ENCODE data around the gene PDE4D.
"Not testable (repeated sequence)": the region's sequence is repeated elsewhere in the genome, so short reads cannot be mapped to it uniquely, and the experiment has no call there.

PDE4D gene

DNA sequence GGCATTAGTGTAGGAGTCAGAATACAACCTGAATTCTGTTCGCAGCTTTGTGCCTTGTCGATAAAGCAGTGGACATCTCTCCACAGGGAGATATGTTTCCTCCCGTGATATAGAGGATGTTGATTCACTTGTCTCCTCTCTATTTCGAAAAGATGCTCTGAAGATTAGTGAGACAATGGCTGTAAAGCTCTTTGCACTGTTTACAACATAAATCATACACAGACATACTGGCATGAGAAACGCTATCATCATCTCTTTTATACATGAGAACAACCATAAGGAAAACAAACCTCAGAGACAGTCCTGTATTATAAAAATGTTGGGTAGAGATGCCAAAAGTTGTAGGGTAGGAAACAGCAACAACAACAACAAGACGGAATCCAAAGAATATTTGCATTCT, 803.2 kb downstream of the PDE4D start:
- no peak for DNase-seq

DNA sequence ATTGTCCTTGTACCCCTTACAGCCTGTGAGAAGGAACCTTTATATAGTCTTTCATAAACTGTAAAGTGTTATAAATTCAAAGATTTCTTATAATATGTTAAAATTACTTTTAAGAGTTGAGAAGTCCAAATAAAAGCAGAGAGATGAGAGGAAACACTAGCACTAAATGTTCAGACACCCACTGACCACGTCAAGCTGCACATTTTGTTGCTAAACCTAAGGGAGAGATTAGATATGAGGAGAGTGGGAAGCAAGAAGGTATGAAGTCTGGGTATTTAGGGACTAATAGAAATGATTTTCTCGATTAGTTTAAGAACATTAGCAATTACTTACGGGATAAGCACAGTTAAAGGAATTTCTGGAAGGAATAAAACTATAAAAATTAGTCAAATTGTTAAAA, 803.8 kb downstream of the PDE4D start:
- no peak for DNase-seq

- DNase-seq = no peak
Measured at GRCh38 chr5:59088546-59088945, 805.0 kb downstream of the PDE4D start.

DNA sequence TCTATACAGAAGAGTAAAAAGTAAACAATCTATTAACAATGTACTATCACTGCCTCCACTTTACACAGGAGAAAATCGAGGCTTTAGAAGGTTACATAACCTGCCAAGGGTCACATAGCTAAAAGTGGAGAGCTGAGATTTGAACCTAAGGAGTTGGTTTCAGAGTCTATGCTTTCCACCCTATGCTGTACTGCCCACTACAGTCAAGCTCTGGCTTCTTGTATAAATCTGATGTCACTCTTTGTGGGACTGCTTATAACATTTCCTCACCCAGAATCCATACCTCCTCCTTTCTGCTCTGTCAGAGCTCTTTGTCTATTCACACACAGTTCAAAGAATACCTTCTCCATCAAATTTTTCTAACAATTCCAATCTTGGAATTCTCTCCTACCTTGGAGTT, 807.5 kb downstream of the PDE4D start:
- no peak for DNase-seq

DNA sequence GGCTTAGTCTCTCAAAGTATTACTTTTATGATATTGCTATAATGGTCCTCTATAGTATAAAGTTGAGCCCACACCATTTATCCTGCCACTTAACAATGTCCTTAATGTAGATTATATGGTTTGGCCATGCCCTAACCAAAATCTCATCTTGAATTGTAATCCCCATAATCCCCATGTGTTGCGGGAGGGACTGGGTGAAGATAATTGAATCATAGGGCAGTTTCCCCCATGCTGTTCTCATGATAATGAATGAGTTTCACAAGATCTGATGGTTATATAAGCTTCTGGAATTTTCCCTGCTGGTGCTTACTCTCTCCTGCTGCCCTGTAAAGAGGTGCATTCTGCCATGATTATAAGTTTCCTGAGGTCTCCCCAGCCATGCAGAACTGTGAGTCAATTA, 811.8 kb downstream of the PDE4D start:
- no peak for DNase-seq

GRCh38 chr5:59079622-59080620, 813.6 kb downstream of the PDE4D start:
- no peak for DNase-seq

- DNase-seq = no peak
Measured at GRCh38 chr5:59071755-59072549, 821.6 kb downstream of the PDE4D start.

- DNase-seq = no peak
Measured at GRCh38 chr5:59069438-59070079, 824.0 kb downstream of the PDE4D start.

DNA sequence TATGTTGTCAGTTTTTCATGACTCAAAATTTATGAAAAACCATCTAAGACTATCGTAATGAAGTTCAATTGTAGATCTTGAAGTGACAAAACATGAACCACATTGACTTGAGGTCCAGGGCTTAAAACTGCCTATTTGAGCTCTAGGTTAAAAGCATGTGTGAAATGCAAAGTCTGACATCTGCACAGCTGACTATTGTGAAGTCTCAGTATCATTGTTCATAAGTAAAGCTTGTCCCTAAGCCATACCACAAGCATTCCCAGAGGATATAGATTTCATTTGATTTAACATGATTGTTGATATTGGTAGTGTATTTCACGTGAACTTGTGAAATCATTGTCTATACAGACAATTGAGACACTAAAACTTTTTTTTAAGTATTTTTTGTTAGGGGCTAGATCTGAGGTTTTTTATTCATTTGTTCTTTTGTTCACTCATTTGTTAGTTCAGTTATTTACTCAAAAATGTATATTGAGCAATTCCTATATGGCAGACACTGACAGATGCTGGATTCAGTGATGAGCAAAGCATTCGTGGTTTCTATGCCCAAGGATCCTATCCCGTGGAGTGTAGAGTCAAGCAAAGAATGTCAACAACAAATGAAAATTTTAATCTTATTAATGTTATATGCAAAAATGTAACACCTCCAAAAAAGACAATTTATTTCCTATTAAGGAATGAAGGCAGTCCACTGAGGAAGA, 825.4 kb downstream of the PDE4D start:
- no peak for DNase-seq

- DNase-seq = no peak
Measured at GRCh38 chr5:59066367-59067163, 827.0 kb downstream of the PDE4D start.

DNA sequence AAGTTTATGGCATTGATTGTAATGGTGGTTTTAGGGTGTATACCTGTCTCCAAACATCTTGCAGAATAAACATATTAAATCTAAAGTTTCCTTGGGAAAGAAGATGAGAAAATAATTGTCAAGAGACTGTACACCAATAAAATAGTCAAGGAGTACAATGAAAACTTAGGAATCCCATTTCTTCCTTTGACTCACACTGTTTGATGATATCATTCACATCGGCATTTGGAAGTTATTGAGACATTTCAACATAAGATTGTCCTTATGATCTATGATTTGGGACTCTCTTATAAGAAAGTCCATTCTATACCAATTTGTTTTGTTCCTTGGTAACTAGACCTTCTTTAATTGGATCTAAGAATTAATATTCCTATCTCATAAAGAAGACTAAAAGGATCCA, 828.0 kb downstream of the PDE4D start:
- DNase-seq = no peak

GRCh38 chr5:59064293-59064692, 829.2 kb downstream of the PDE4D start:
- no peak for DNase-seq

DNA sequence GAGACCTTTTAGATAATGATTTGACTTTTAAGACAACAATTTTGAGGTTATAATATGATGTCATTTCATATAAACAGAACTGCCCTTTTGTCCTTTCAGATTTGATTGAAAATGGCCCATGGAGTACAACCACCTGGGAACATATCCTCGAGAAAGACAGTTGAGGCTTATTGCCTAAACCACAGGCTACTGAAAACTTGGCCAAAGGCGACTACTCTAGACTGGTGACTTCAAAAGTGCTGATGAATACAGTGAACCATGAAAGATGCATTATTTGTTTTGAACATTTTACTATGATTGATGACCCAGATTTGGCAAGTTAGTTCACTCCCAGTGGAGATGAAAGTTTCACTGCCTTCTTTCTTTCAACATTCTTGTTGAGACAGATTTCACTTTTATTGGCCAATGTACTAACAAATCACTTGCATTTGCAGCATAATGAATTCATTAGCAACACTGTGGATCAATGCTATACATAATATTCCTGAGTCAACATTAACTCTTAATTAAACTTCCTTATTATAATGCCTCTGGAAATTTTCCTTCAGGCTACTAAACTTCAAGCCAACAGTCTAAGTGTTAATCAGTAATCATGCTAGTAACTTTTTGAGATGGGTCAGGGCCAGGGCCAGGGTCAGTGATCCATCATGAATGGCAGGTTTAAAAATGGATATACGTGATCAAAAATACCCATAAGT, 830.4 kb downstream of the PDE4D start:
- DNase-seq = no peak

- DNase-seq = no peak
Measured at GRCh38 chr5:59061377-59061776, 832.1 kb downstream of the PDE4D start.

DNA sequence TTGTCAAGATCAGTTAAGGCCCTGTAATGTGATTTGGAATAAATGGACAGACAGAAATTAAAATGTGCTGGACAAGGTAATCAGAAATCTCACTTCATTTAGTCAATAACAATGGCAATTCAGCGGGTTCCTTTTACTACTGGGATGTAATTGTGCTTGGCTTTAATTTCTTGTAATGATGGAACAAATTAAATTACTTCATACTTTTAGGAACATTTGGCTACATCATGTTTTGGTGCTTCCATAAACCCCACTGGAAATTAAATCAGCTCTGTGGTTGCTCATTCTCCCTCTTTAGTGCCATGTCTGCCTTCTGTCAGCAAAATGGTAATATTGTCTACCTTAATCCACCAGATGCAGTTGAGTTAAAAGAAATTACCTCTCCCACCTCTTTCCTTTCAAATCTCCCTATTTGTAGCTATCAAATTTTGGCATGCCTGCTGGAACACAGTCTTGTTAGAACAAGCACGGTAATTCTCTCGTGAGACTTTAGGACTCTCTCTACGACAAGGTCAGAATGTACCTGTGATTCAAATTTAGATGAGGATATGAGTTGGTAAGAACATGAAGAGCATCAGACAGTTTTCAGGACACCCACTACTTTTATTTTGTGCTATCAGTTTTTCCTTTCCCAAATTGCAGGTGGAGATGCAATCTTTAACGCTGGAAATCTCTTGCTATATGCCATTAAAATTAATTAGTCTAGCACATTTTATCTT, 834.4 kb downstream of the PDE4D start:
- DNase-seq = no peak

- no peak for DNase-seq
Measured at GRCh38 chr5:59058237-59058636, 835.3 kb downstream of the PDE4D start.

- DNase-seq = not testable (repeated sequence)
Measured at GRCh38 chr5:59056599-59056998, 836.9 kb downstream of the PDE4D start.

GRCh38 chr5:59055745-59056448, 837.6 kb downstream of the PDE4D start:
- DNase-seq = no peak

- DNase-seq = no peak
Measured at GRCh38 chr5:59054963-59055528, 838.5 kb downstream of the PDE4D start.
